Esophagus squamous epithelium (tissue), 4 donors: ENCODE measurements around the gene DHCR24.
"Not testable (repeated sequence)": the region's sequence is repeated elsewhere in the genome, so short reads cannot be mapped to it uniquely, and the experiment has no call there.

Experiments used
- CTCF ChIP-seq, 6 experiments: fragments of 450-650 bp in 4 of 6; fragments of 200-600 bp in 2 of 6; sonication (generic) in 2 of 6; IDR thresholded peaks; one replicate each; pipeline ENCODE4 v1.5.1; 2016 to 2019; ENCODE audit warnings: antibody characterized with exemption in 6 of 6, mild to moderate bottlenecking in 4 of 6, moderate library complexity in 4 of 6
- POLR2A ChIP-seq, 4 donors: fragments of 450-650 bp; IDR thresholded peaks; one replicate each; pipeline ENCODE4 v1.6.1; 2017; ENCODE audit warnings: antibody characterized with exemption in 4 of 4, mild to moderate bottlenecking in 4 of 4, moderate library complexity in 3 of 4

- not testable (repeated sequence) for TF ChIP-seq CTCF, POLR2A (IDR thresholded peaks at IDR 0.05)
Observed at GRCh38 chr1:54934081-54934480, 47.1 kb upstream of the DHCR24 start.
